GM10266 (cell line): Measurements from ENCODE around the gene RYK.
"Not testable (repeated sequence)": the region's sequence is repeated elsewhere in the genome, so short reads cannot be mapped to it uniquely, and the experiment has no call there.

Experiments
- DNase-seq: peaks from one replicate; pipeline ENCODE4 v3.0.0; 2012; ENCODE audit errors: extremely low spot score
- TF ChIP-seq, protein P1 (sequence below): IDR thresholded peaks from 2 replicates; pipeline ENCODE4 v1.5.1; 2012; ENCODE audit warnings: mild to moderate bottlenecking, low read depth; ENCODE audit not compliant: control insufficient read depth, insufficient read depth; ENCODE audit errors: missing control alignments

The RYK gene

DNA sequence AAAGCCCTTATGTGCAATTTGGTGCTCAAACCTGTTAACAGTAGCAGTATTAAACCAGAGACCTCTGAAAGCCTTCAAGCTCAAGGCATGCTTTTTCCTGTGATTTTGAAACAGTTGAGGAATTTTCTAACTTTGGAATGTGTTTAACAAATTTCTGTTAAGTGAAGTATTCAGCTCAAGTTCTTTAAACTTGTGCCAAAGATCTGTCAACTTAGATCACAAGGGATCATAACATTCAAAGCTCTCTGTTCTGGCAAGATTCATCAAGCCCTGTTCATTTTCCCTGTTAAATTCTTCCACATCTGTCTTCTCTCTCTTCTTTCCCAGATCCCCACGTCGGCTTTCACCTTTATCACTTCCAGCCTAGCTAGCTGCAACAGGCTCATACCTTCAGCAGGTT is 28.8 kb upstream of the RYK start:
- TF ChIP-seq, protein P1, sequence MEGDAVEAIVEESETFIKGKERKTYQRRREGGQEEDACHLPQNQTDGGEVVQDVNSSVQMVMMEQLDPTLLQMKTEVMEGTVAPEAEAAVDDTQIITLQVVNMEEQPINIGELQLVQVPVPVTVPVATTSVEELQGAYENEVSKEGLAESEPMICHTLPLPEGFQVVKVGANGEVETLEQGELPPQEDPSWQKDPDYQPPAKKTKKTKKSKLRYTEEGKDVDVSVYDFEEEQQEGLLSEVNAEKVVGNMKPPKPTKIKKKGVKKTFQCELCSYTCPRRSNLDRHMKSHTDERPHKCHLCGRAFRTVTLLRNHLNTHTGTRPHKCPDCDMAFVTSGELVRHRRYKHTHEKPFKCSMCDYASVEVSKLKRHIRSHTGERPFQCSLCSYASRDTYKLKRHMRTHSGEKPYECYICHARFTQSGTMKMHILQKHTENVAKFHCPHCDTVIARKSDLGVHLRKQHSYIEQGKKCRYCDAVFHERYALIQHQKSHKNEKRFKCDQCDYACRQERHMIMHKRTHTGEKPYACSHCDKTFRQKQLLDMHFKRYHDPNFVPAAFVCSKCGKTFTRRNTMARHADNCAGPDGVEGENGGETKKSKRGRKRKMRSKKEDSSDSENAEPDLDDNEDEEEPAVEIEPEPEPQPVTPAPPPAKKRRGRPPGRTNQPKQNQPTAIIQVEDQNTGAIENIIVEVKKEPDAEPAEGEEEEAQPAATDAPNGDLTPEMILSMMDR: no peak
- DNase-seq: no peak

DNA sequence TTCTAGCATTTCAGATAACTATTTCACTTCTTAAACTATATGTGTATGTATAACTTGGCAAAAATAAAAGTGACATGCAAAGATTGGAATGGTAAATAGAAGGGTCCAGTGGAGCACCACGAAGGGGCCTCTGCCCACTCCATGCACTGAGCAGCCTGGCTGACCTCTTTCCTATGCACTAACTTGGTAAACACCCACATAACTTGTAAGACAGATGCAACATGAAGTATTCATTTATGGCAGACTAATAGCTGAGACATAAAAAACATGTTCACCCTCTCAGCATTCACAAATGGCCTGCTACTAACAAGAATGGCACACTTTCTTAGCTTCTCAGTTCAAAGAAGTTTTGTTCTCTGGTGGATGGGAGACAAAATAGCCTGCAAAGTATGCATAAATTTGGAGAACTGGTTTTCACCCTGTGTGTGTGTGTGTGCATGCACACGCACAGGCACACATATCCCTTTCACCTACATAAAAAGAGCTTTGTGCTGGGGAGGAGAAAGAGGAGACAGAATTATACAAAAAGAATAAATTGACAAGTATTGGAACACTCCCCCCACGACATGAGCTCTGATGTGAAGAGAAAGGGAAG is 26.5 kb upstream of the RYK start:
- no peak for DNase-seq
- TF ChIP-seq, protein P1: no peak

DNA sequence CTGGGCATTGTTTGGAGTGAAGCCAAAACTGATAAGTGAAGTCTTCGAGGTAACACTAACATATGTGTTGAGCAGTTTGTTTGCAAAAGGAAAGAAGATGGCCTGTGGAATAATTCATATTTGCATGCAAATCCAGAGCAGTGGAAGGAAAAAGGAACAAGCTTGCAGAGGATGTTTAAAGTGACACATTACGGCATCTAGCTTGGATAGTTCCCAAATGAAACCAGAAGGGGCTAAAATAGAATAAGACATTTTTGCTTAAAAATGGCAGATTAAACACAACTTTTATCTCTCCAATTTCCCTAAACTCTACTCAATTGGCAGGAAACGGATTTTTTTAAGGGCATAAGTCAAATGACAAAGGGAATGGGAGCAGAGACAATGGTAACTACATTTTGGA is 25.4 kb upstream of the RYK start:
- DNase-seq: no peak
- TF ChIP-seq, protein P1: no peak

DNA sequence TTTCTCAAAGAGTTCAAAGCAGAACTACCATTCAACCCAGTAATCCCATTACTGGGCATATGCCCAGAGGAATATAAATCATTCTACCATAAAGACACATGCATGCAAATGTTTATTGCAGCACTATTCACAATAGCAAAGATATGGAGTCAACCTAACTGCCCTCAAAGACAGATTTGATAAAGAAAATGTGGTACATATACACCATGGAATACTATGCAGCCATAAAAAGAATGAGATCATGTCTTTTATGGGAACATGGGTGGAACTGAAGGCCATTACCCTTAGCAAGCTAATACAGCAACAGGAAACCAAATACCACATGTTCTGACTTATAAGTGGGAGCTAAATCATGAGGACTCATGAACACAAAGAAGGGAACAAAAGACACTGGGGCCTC is 24.5 kb upstream of the RYK start:
- DNase-seq: not testable (repeated sequence)

DNA sequence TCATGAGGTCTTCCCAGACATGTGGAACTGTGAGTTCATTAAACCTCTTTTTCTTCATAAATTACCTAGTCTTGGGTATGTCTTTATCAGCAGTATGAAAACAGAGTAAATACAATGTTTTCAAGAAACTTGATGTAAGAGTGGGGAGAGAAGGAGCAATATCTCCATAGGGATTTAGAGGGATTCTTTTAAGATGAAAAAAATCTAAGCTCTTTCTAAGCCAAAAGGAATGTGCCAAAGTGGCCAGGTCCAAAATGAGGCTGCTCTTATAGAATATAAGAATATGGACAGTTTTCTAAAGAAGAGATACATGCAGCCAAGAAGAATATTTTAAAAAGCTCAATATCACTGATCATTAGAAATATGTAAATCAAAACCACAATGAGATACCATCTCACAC is 23.9 kb upstream of the RYK start:
- TF ChIP-seq, protein P1: no peak
- DNase-seq: no peak

DNA sequence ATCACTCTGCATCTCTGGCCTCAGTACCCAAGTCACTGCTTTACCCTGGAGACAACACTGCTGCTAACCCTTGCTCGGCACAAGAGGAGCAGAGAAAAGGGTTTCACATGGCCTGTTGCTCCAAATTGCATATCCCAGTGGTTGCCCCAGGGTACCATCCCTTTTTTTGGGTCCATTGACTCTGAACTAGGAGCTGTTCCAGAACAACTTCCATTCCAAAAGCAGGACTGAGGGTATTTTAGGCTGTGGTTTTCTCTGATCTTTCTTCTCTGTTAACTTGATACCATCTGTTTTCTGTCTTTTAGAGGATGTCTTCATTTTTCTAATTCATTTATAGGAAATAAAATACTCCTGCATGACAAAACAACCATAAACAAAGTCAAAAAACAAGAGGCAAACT is 17.3 kb upstream of the RYK start:
- TF ChIP-seq, protein P1: no peak
- no peak for DNase-seq

DNA sequence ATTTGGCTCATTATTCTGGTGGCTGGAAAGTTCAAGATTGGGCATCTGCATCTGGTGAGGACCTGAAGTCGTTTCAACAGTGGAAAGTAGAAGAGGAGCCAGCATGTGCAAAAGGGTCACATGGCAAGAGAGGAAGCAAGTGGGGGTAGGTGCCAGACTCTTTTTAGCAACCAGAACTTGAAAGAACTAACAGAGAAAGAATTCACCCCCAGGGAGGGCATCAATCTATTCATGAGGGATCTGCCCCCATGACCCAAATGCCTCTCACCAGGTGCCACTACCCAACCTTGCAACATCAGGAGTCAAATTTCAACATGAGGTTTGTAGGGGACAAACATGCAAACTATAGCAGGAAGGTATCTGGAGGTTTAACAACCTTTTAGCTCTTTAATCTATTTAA is 10.3 kb upstream of the RYK start:
- TF ChIP-seq, protein P1: no peak
- no peak for DNase-seq

DNA sequence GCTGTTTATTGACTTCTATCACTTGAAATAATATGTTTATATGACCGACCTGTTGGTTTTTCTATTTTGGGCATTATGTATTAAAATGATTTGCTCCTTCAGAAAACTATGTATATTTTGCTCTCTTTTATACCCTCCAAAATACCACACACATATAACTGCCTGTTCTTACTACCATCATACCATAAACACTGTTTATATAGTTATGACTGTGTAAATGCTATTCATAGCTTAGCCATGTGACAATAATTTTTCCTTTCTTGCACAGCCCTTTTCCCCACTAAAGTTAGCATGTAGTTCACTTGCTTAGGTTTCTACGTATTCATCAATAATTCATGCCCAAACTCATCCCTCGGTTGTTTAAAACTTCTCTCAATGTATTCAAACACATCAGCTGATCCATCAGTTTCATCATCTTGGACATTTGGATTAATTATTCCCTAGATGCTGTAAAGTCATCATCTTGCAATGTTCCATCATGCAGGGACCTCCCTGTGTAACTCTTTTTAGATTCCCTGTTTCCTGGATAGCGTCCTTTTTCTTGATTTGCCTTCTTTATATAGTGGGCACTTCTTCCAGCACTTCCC is 8.2 kb upstream of the RYK start:
- TF ChIP-seq, protein P1: no peak
- no peak for DNase-seq
